OCI-LY1 (cell line): ENCODE results near the gene RAB15.

ENCODE experiments used
- H2AFZ ChIP-seq: fragments of 200-600 bp; sonication (generic), shearing (Covaris generic); 2 replicates; pipeline ENCODE4 v1.6.0; 2014; ENCODE audit warnings: antibody characterized with exemption, mild to moderate bottlenecking, low read length
- H3F3A ChIP-seq: fragments of 200-600 bp; sonication (generic), shearing (Covaris generic); 2 replicates; pipeline ENCODE4 v1.6.0; 2014; ENCODE audit warnings: mild to moderate bottlenecking, antibody characterized with exemption, low read length, moderate library complexity; ENCODE audit not compliant: insufficient read depth
- H3K27ac ChIP-seq: fragments of 200-600 bp; sonication (generic); 2 replicates; pipeline ENCODE4 v1.5.1; 2014; ENCODE audit warnings: low read length, mixed run types, mild to moderate bottlenecking, low read depth; ENCODE audit not compliant: poor library complexity, severe bottlenecking
- H3K27me3 ChIP-seq: fragments of 200-600 bp; sonication (generic); 2 replicates; pipeline ENCODE4 v1.6.0; 2014; ENCODE audit warnings: antibody characterized with exemption, mild to moderate bottlenecking, low read length, moderate library complexity; ENCODE audit not compliant: insufficient read depth
- H3K36me3 ChIP-seq: fragments of 200-600 bp; sonication (generic); 2 replicates; pipeline ENCODE4 v1.6.1; 2014; ENCODE audit warnings: mild to moderate bottlenecking, antibody characterized with exemption, low read length, moderate library complexity, mixed read lengths; ENCODE audit not compliant: insufficient read depth
- H3K4me1 ChIP-seq: fragments of 200-600 bp; sonication (generic); 2 replicates; pipeline ENCODE4 v1.5.1; 2014; ENCODE audit warnings: mild to moderate bottlenecking, low read length, moderate library complexity; ENCODE audit not compliant: insufficient read depth, severe bottlenecking
- H3K4me2 ChIP-seq: fragments of 200-600 bp; sonication (generic), shearing (Covaris generic); 2 replicates; pipeline ENCODE4 v1.6.1; 2014; ENCODE audit warnings: low read length
- H3K4me3 ChIP-seq: fragments of 200-600 bp; sonication (generic); 2 replicates; pipeline ENCODE4 v1.5.1; 2014; ENCODE audit warnings: low read length, low read depth, mild to moderate bottlenecking, mixed read lengths; ENCODE audit not compliant: poor library complexity, severe bottlenecking
- H3K79me2 ChIP-seq: fragments of 200-600 bp; shearing (Covaris generic); 2 replicates; pipeline ENCODE4 v1.6.1; 2016; ENCODE audit warnings: mixed run types, low read length, mixed read lengths; ENCODE audit not compliant: insufficient read depth
- H3K9ac ChIP-seq: fragments of 200-600 bp; sonication (generic), shearing (Covaris generic); 2 replicates; pipeline ENCODE4 v1.6.1; 2014; ENCODE audit warnings: mild to moderate bottlenecking, low read length, mixed read lengths
- H3K9me2 ChIP-seq: fragments of 200-600 bp; sonication (generic), shearing (Covaris generic); 2 replicates; pipeline ENCODE4 v1.6.1; 2014; ENCODE audit warnings: low read depth, mild to moderate bottlenecking, low read length, mixed read lengths
- H3K9me3 ChIP-seq: fragments of 200-600 bp; shearing (Covaris generic); 2 replicates; pipeline ENCODE4 v1.6.1; 2014; ENCODE audit warnings: low read length, mixed read lengths
- H4K20me1 ChIP-seq: fragments of 200-600 bp; sonication (generic), shearing (Covaris generic); 2 replicates; pipeline ENCODE4 v1.6.0; 2016; ENCODE audit warnings: mild to moderate bottlenecking, low read length; ENCODE audit not compliant: insufficient read depth
- CTCF ChIP-seq: fragments of 200-600 bp; sonication (generic), shearing (Covaris generic); IDR thresholded peaks from 2 replicates; pipeline ENCODE4 v1.5.1; 2017; ENCODE audit warnings: mild to moderate bottlenecking, antibody characterized with exemption, low read length, moderate library complexity, mixed read lengths
- EZH2 ChIP-seq: fragments of 200-600 bp; sonication (generic), shearing (Covaris generic); IDR thresholded peaks from 2 replicates; pipeline ENCODE4 v1.8.0; 2017; ENCODE audit warnings: borderline replicate concordance, mixed run types, mild to moderate bottlenecking, antibody characterized with exemption, low read length, moderate library complexity, mixed read lengths

Gene RAB15

GRCh38 chr14:64938972-64939816 is 32.9 kb downstream of the RAB15 start:
- no peaks in the 10 kb centered on the region for H3K4me1 ChIP-seq
- no peak overlapping the region for H3K9ac ChIP-seq
- H3F3A ChIP-seq: no peaks in the 10 kb centered on the region
- H3K36me3 ChIP-seq: peaks cover 43% of the 10 kb centered on the region; the same call in 1 of the 2 replicates
- H2AFZ ChIP-seq: no peak overlapping the region
- H3K79me2 ChIP-seq: no peaks in the 10 kb centered on the region
- no peak overlapping the region for H3K4me2 ChIP-seq
- no peak overlapping the region for H3K27ac ChIP-seq
- H3K9me2 ChIP-seq: no peaks in the 10 kb centered on the region
- H4K20me1 ChIP-seq: no peaks in the 10 kb centered on the region
- TF ChIP-seq CTCF: no peak
- no peak for TF ChIP-seq EZH2
- no peaks in the 10 kb centered on the region for H3K27me3 ChIP-seq
- no peaks in the 10 kb centered on the region for H3K9me3 ChIP-seq
- H3K4me3 ChIP-seq: no peak overlapping the region

DNA sequence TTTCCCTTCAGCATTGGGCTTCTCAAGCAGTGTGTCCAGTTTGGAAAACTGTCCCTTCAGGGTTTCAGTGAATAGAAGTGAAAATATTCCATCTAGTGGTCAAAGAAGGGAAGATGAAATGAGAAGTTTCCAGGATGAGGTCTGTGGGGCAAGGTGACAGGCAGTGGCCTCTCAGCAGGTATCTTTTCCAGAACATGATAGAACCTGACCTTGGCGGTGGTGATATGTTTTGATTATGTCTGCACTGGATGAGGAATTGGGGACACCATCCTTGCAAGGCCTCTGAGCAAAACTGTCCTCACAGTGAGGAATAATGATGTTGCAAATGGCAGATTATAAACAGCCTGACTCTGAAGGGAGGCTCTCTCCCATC is 34.3 kb downstream of the RAB15 start:
- Histone ChIP-seq H3K79me2 (no peaks in the 10 kb centered on the region), H3K9me2 (no peaks in the 10 kb centered on the region), H4K20me1 (no peaks in the 10 kb centered on the region), H3K4me2 (no peak overlapping the region), H3K4me3 (no peak overlapping the region), H3K27ac (no peak overlapping the region), H2AFZ (no peak overlapping the region), H3K27me3 (no peaks in the 10 kb centered on the region), H3K9me3 (no peaks in the 10 kb centered on the region), H3F3A (no peaks in the 10 kb centered on the region), H3K4me1 (no peaks in the 10 kb centered on the region), H3K36me3 (peaks cover 47% of the 10 kb centered on the region), H3K9ac (no peak overlapping the region)
- TF ChIP-seq CTCF: no peak; the same call in 1 of the 2 replicates
- no peak for TF ChIP-seq EZH2

GRCh38 chr14:64937171-64937820 is 34.8 kb downstream of the RAB15 start:
- H4K20me1 ChIP-seq: no peaks in the 10 kb centered on the region

More at GRCh38 chr14:64937171-64937820, 34.8 kb downstream of the RAB15 start:
- Histone ChIP-seq H2AFZ (no peak overlapping the region), H3K27me3 (no peaks in the 10 kb centered on the region), H3F3A (no peaks in the 10 kb centered on the region), H3K79me2 (no peaks in the 10 kb centered on the region), H3K4me3 (no peak overlapping the region), H3K9me2 (no peaks in the 10 kb centered on the region), H3K27ac (no peak overlapping the region), H3K9me3 (no peaks in the 10 kb centered on the region), H3K36me3 (peaks cover 52% of the 10 kb centered on the region), H3K4me1 (no peaks in the 10 kb centered on the region), H3K9ac (no peak overlapping the region), H3K4me2 (no peak overlapping the region)
- no peak for TF ChIP-seq EZH2
- TF ChIP-seq CTCF: no peak
